Bronchial epithelial cell (primary cell): ENCODE data around the gene GALNT11. TPM values are rescaled to one million over a fixed set of nuclear protein-coding genes. Genes with fewer than 3 reads are reported as not detected.
"Not testable (repeated sequence)": the region's sequence is repeated elsewhere in the genome, so short reads cannot be mapped to it uniquely, and the experiment has no call there.

ENCODE experiments used
- DNase-seq: peaks from one replicate; pipeline ENCODE4 v3.0.0-alpha.2; 2010; ENCODE audit warnings: low read depth
- FAIRE-seq: peaks from 2 replicates; lab custom pipeline; 2011; peaks lifted over from hg19 to GRCh38; lab: Jason Lieb, UNC
- H3K27me3 ChIP-seq: 2 replicates; pipeline ENCODE4 v1.5.1; 2011; ENCODE audit warnings: low read length; ENCODE audit not compliant: control insufficient read depth, insufficient read depth
- H3K36me3 ChIP-seq: 2 replicates; pipeline ENCODE4 v1.5.1; 2011; ENCODE audit warnings: low read length; ENCODE audit not compliant: control insufficient read depth, insufficient read depth
- H3K4me3 ChIP-seq: 2 replicates; pipeline ENCODE4 v1.5.1; 2011; ENCODE audit warnings: mild to moderate bottlenecking, low read depth, low read length, control low read depth
- CTCF ChIP-seq: IDR thresholded peaks from 2 replicates; pipeline ENCODE4 v1.5.1; 2011; ENCODE audit warnings: mild to moderate bottlenecking, moderate library complexity, low read length, control low read depth, inconsistent platforms; ENCODE audit not compliant: insufficient read depth, severe bottlenecking
- total RNA-seq: library from RNA; depleted of rRNA; stranded (reverse); fragments of >200 nt; gene quantifications from 2 replicates; pipeline ENCODE4 v1.2.1, GENCODE V29; 2014

The GALNT11 gene
- total RNA-seq, 1 donor from 2014 or later, result 31.9 TPM

- TF ChIP-seq CTCF, result no peak
- no peak overlapping the region for H3K4me3 ChIP-seq
- no peaks in the 10 kb centered on the region for H3K27me3 ChIP-seq
- no peak for FAIRE-seq
- no peak for DNase-seq
- no peaks in the 10 kb centered on the region for H3K36me3 ChIP-seq
Observed at GRCh38 chr7:152016947-152017346, 8.5 kb upstream of the GALNT11 start.

GRCh38 chr7:152017683-152018082 lies 7.8 kb upstream of the GALNT11 start:
- not testable (repeated sequence) for DNase-seq, FAIRE-seq, H3K36me3 ChIP-seq, H3K27me3 ChIP-seq, H3K4me3 ChIP-seq

GRCh38 chr7:152021740-152022139 lies 3.7 kb upstream of the GALNT11 start:
- H3K36me3 ChIP-seq, FAIRE-seq: not testable (repeated sequence)

GRCh38 chr7:152025937-152026890 lies 740 bp downstream of the GALNT11 start:
- TF ChIP-seq CTCF, result no peak
- H3K4me3 ChIP-seq, result peak overlapping the region; percentile 87
- peak; percentile 48 for DNase-seq
- no peaks in the 10 kb centered on the region for H3K27me3 ChIP-seq
- peaks cover 4% of the 10 kb centered on the region for H3K36me3 ChIP-seq
- no peak for FAIRE-seq

More at GRCh38 chr7:152021740-152022139, 3.7 kb upstream of the GALNT11 start:
- not testable (repeated sequence) for H3K4me3 ChIP-seq, H3K27me3 ChIP-seq, DNase-seq

- H3K36me3 ChIP-seq, H3K27me3 ChIP-seq, DNase-seq, H3K4me3 ChIP-seq, FAIRE-seq: not testable (repeated sequence)
Observed at GRCh38 chr7:152027491-152028365, 2.3 kb downstream of the GALNT11 start.

- H3K4me3 ChIP-seq, DNase-seq, H3K36me3 ChIP-seq, FAIRE-seq, H3K27me3 ChIP-seq: not testable (repeated sequence)
- TF ChIP-seq CTCF, result peak; percentile 15
Observed at GRCh38 chr7:152030059-152030458, 4.6 kb downstream of the GALNT11 start.

- H3K36me3 ChIP-seq, result not testable (repeated sequence)
Observed at GRCh38 chr7:152030639-152031038, 5.2 kb downstream of the GALNT11 start.

More at GRCh38 chr7:152030639-152031038, 5.2 kb downstream of the GALNT11 start:
- H3K4me3 ChIP-seq, H3K27me3 ChIP-seq, FAIRE-seq, DNase-seq: not testable (repeated sequence)
